K562 (cell line): ENCODE results near the gene TMEM117. TPM values are rescaled to one million over a fixed set of nuclear protein-coding genes. Genes with fewer than 3 reads are reported as not detected.

ENCODE experiments used
- BDP1 ChIP-seq: IDR thresholded peaks from 3 replicates; pipeline ENCODE4 v1.6.1; 2011; ENCODE audit not compliant: insufficient read length, insufficient read depth
- BHLHE40 ChIP-seq: IDR thresholded peaks from 2 replicates; pipeline ENCODE4 v1.6.1; 2011; ENCODE audit warnings: low read length, improper control_type of control experiment
- COPS2 ChIP-seq: fragments of 450-650 bp; conservative IDR thresholded peaks from 2 replicates; pipeline ENCODE4 v1.6.1; 2016; ENCODE audit warnings: mild to moderate bottlenecking, moderate library complexity
- DPF2 ChIP-seq: fragments of 450-650 bp; IDR thresholded peaks from 2 replicates; pipeline ENCODE4 v1.6.1; 2016
- E2F5 ChIP-seq: sonication (generic); formaldehyde crosslinking; IDR thresholded peaks from 2 replicates; pipeline ENCODE4 v1.8.0; 2022; ENCODE audit warnings: mild to moderate bottlenecking, missing genetic modification reagents
- FUS ChIP-seq: fragments of 200-400 bp; formaldehyde crosslinking; optimal IDR thresholded peaks from 2 replicates; pipeline ENCODE3; 2017; ENCODE audit warnings: low read depth, low read length
- HINFP ChIP-seq: fragments of 450-650 bp; conservative IDR thresholded peaks from 2 replicates; pipeline ENCODE4 v1.6.1; 2016; ENCODE audit warnings: missing genetic modification characterization, low read depth, mild to moderate bottlenecking, control low read depth, missing compliant biosample characterization
- HNRNPLL ChIP-seq: fragments of 200-400 bp; formaldehyde crosslinking; IDR thresholded peaks from 2 replicates; pipeline ENCODE4 v1.6.1; 2017; ENCODE audit warnings: low read length, low read depth, mild to moderate bottlenecking; ENCODE audit not compliant: poor library complexity, severe bottlenecking
- KDM5B ChIP-seq: fragments of 200-600 bp; sonication (generic); IDR thresholded peaks from 2 replicates; pipeline ENCODE4 v1.6.1; 2012; ENCODE audit warnings: low read depth, mild to moderate bottlenecking, moderate library complexity, low read length, control low read depth, inconsistent platforms; ENCODE audit not compliant: insufficient replicate concordance
- MTA2 ChIP-seq: fragments of 450-650 bp; IDR thresholded peaks from 2 replicates; pipeline ENCODE4 v1.6.1; 2016; ENCODE audit warnings: low read depth
- MYBL2 ChIP-seq, 2 experiments: fragments of 450-650 bp in 1 of 2; sonication (generic) in 1 of 2; formaldehyde crosslinking in 1 of 2; IDR thresholded peaks; 2 replicates each; pipeline versions ENCODE4 v1.6.1 to v1.8.1; 2017 to 2022; ENCODE audit warnings: borderline replicate concordance in 1 of 2, inconsistent platforms in 1 of 2, low read depth in 1 of 2, mild to moderate bottlenecking in 1 of 2, missing genetic modification reagents in 1 of 2, moderate library complexity in 1 of 2
- RAD21 ChIP-seq, 2 experiments: fragments of 250-450 bp in 1 of 2; fragments of 450-650 bp in 1 of 2; sonication (Bioruptor Pico) in 1 of 2; formaldehyde crosslinking in 1 of 2; IDR thresholded peaks in 1 of 2; conservative IDR thresholded peaks in 1 of 2; 2 replicates each; pipeline versions ENCODE4 v1.4.0 to v1.8.0; 2020 to 2022; ENCODE audit warnings: mild to moderate bottlenecking in 2 of 2, moderate library complexity in 1 of 2
- SRSF7 ChIP-seq: fragments of 200-400 bp; formaldehyde crosslinking; optimal IDR thresholded peaks from 2 replicates; pipeline ENCODE3; 2017; ENCODE audit warnings: mild to moderate bottlenecking, low read depth, low read length
- TEAD1 ChIP-seq, 2 experiments: fragments of 450-650 bp in 1 of 2; sonication (generic) in 1 of 2; formaldehyde crosslinking; IDR thresholded peaks; 2 replicates each; pipeline versions ENCODE4 v1.4.0 to v1.8.0; 2020 to 2022; ENCODE audit warnings: mild to moderate bottlenecking in 2 of 2, missing genetic modification reagents in 1 of 2
- TOE1 ChIP-seq, 2 experiments: fragments of 450-650 bp in 1 of 2; sonication (generic) in 1 of 2; formaldehyde crosslinking in 1 of 2; IDR thresholded peaks; 2 replicates each; pipeline versions ENCODE4 v1.7.1 to v1.8.0; 2016 to 2022; ENCODE audit warnings: borderline replicate concordance in 2 of 2, mild to moderate bottlenecking in 2 of 2, antibody characterized with exemption in 1 of 2, inconsistent platforms in 1 of 2, low read depth in 1 of 2, missing genetic modification reagents in 1 of 2, moderate library complexity in 1 of 2
- TRIM28 ChIP-seq: fragments of 450-650 bp; IDR thresholded peaks from 2 replicates; pipeline ENCODE4 v1.6.1; 2017
- ZBTB33 ChIP-seq: sonication (generic); formaldehyde crosslinking; IDR thresholded peaks from 2 replicates; pipeline ENCODE4 v1.8.1; 2023; ENCODE audit warnings: mild to moderate bottlenecking, missing genetic modification reagents
- ZFP36 ChIP-seq: fragments of 150-350 bp; IDR thresholded peaks from 2 replicates; pipeline ENCODE4 v1.6.1; 2018; ENCODE audit warnings: low read length, low read depth; ENCODE audit not compliant: partially characterized antibody
- ZNF121 ChIP-seq: sonication (generic); formaldehyde crosslinking; conservative IDR thresholded peaks from 2 replicates; pipeline ENCODE4 v1.8.0; 2022; ENCODE audit warnings: missing genetic modification reagents
- ZNF324 ChIP-seq: fragments of 250-450 bp; sonication (Bioruptor Pico); IDR thresholded peaks from 2 replicates; pipeline ENCODE4 v1.4.0; 2020; ENCODE audit warnings: mild to moderate bottlenecking
- ZNF408 ChIP-seq: fragments of 250-450 bp; sonication (Bioruptor Pico); IDR thresholded peaks from 2 replicates; pipeline ENCODE4 v1.4.0; 2020; ENCODE audit warnings: low read depth, mild to moderate bottlenecking, moderate library complexity
- ZNF445 ChIP-seq: fragments of 250-450 bp; sonication (Bioruptor Pico); IDR thresholded peaks from 2 replicates; pipeline ENCODE4 v1.4.0; 2020; ENCODE audit warnings: low read depth, mild to moderate bottlenecking, moderate library complexity
- ZNF764 ChIP-seq: fragments of 250-450 bp; sonication (Bioruptor Pico); IDR thresholded peaks from 2 replicates; pipeline ENCODE4 v1.4.0; 2020; ENCODE audit warnings: low read depth, mild to moderate bottlenecking, moderate library complexity
- polyA plus RNA-seq, 8 experiments: library from polyadenylated mRNA; depleted of rRNA in 4 of 8; stranded (reverse) in 5 of 8; unstranded in 3 of 8; fragments of >200 nt; fragmentation: Nextera tagmentation in 2 of 8; fragmentation: Illumina TruSeq in 1 of 8; extraction: Ambion mirVana in 2 of 8; extraction: Trizol in 1 of 8; gene quantifications; 2 replicates each; pipeline versions ENCODE4 v1.2.1 to v1.2.3, GENCODE V29; 2011 to 2014; ENCODE audit warnings: inconsistent platforms in 1 of 8, missing spikeins in 1 of 8
- total RNA-seq, 7 experiments: library from RNA; depleted of rRNA in 6 of 7; stranded (reverse); fragments of >200 nt in 6 of 7; fragmentation: Illumina TruSeq in 2 of 7; extraction: Trizol in 2 of 7; gene quantifications; 2 replicates each; pipeline versions ENCODE4 v1.2.1 to v1.2.3, GENCODE V29; 2011 to 2021; ENCODE audit warnings: low replicate concordance in 1 of 7

TMEM117 gene
- total and polyA plus RNA-seq, 9 of the 15 experiments (the other 6 are each of a cell fraction or from before 2014, with no cell fraction given): 0.31 to 2.8 (median 1.0) TPM

- TF ChIP-seq ZBTB33 (CRISPR knock-in tag): peak; percentile 57; the same call in 1 of the 2 replicates
- TF ChIP-seq ZNF121 (CRISPR knock-in tag): no peak
- TF ChIP-seq SRSF7: no peak
- TF ChIP-seq ZNF324 (CRISPR knock-in tag): no peak
- TF ChIP-seq TEAD1 (CRISPR knock-in tag; IDR thresholded peaks at IDR 0.05): no peak; a peak in 1 of 4 replicates
- no peak for TF ChIP-seq ZNF764
- no peak for TF ChIP-seq COPS2
- TF ChIP-seq MTA2: no peak
- TF ChIP-seq DPF2: no peak
- TF ChIP-seq TOE1 (IDR thresholded peaks at IDR 0.05; ENCODE audit: borderline replicate concordance): no peak
- no peak for TF ChIP-seq TOE1 (CRISPR knock-in tag; IDR thresholded peaks at IDR 0.05; ENCODE audit: borderline replicate concordance, low read depth)
- no peak for TF ChIP-seq MYBL2 (IDR thresholded peaks at IDR 0.05; ENCODE audit: low read depth)
- TF ChIP-seq MYBL2 (CRISPR knock-in tag; IDR thresholded peaks at IDR 0.05; ENCODE audit: borderline replicate concordance): no peak
- TF ChIP-seq TRIM28: no peak
- TF ChIP-seq FUS: no peak
- no peak for TF ChIP-seq BDP1
- TF ChIP-seq ZNF445: no peak
- no peak for TF ChIP-seq ZNF408 (CRISPR knock-in tag)
- TF ChIP-seq RAD21 (CRISPR knock-in tag; conservative IDR thresholded peaks at IDR 0.05 in 1 of 2, IDR thresholded peaks at IDR 0.05 in 1 of 2): no peak
- TF ChIP-seq KDM5B: peak; percentile 48
- TF ChIP-seq HNRNPLL: peak; percentile 56
- TF ChIP-seq BHLHE40: no peak
- no peak for TF ChIP-seq E2F5 (CRISPR knock-in tag)
- TF ChIP-seq HINFP (tag): no peak
- no peak for TF ChIP-seq ZFP36
Measured at GRCh38 chr12:43835656-43836474, at the start of gene TMEM117 (continued).
